HG02840 (cell line): ENCODE results near the gene SARM1.
"Not testable (repeated sequence)": the region's sequence is repeated elsewhere in the genome, so short reads cannot be mapped to it uniquely, and the experiment has no call there.

Experiments used
- ATAC-seq: cut with Tn5 transposase; IDR thresholded peaks from one replicate; pipeline ENCODE4 v1.9.1; 2021; ENCODE audit warnings: mild to moderate bottlenecking, moderate library complexity, moderate number of reproducible peaks; ENCODE audit not compliant: unreplicated experiment, low FRiP score

Gene SARM1

GRCh38 chr17:28412099-28412498 lies 40.6 kb downstream of the SARM1 start:
- no peak for ATAC-seq

- ATAC-seq = no peak
Measured at GRCh38 chr17:28413804-28414203, 42.3 kb downstream of the SARM1 start.

- ATAC-seq = no peak
Measured at GRCh38 chr17:28415886-28416285, 44.4 kb downstream of the SARM1 start.

- ATAC-seq = no peak
Measured at GRCh38 chr17:28416703-28417311, 45.3 kb downstream of the SARM1 start.

DNA sequence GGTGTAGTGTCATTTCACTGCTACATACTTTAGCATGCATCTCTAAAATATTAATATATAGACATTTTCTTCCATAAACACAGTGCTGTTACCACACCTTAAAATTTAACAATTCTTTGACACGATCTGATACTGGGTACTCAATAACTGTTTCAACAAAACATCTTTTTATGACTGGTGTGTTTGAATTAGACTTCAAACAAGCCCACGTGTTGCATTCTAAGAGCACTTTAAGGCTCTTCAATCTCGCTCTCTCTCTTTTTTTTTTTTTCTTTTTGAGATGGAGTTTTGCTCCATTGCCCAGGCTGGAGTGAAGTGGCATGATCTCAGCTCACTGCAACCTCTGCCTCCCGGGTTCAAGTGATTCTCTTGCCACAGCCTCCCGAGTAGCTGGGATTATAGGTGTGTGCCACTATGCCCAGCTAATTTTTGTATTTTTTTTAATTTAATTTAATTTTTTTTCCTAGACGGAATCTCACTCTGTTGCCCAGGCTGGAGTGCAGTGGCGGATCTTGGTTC lies 50.4 kb downstream of the SARM1 start:
- ATAC-seq = no peak

- ATAC-seq = no peak
Measured at GRCh38 chr17:28425206-28425605, 53.7 kb downstream of the SARM1 start.

DNA sequence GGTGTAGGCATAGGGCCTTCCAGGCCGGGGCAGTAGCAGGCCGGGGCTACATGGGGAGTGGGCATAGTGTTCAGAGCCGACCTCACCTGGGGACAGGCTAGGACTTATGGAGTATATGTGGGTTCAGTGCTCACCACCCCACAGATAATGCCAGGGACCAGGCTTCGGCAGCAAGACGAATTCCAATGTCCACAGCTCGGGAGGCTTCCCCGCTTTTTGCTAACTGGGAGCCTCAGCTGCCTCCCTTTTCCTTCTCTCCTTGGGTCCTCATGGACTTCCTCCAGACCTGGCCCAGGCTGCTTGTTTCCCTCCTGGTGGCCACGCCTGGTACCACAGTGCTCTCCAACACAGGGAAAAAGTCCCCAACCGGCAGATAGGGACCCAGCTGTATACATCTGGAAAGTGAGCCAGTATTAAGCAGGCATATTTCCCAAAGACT lies 54.6 kb downstream of the SARM1 start:
- ATAC-seq = no peak

- no peak for ATAC-seq
Measured at GRCh38 chr17:28427371-28427770, 55.9 kb downstream of the SARM1 start.

DNA sequence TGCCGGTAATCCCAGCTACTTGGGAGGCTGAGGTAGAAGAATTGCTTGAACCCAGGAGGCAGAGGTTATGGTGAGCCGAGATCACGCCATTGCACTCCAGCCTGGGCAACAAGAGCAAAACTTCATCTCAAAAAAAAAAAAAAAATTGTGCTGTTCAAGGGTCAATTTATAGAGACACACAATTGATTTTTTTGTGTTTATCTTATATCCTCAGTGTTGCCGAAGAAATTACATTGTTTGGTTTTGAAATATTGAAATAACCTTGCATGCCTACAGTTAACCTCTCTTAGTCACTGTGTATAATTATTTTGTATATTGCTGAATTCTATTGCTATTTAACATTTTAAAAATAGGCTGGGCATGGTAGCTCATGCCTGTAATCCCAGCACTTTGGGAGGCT lies 56.5 kb downstream of the SARM1 start:
- ATAC-seq = not testable (repeated sequence)

GRCh38 chr17:28433721-28434120 lies 62.2 kb downstream of the SARM1 start:
- no peak for ATAC-seq

DNA sequence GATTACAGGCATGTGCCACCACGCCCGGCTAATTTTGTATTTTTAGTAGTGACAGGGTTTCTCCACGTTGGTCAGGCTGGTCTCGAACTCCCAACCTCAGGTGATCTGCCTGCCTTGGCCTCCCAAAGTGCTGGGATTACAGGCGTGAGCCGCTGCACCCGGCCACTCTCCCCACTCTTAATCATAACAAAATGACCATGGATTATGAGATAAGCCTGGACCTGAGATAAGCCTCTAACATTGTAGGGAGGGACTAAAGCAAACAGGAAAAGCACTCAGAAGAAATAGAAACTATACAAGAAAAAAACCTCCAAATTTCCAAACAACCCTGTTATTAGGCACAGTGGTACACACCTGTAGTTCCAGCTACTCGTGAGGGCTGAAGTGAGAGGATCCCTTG lies 62.8 kb downstream of the SARM1 start:
- ATAC-seq = not testable (repeated sequence)

DNA sequence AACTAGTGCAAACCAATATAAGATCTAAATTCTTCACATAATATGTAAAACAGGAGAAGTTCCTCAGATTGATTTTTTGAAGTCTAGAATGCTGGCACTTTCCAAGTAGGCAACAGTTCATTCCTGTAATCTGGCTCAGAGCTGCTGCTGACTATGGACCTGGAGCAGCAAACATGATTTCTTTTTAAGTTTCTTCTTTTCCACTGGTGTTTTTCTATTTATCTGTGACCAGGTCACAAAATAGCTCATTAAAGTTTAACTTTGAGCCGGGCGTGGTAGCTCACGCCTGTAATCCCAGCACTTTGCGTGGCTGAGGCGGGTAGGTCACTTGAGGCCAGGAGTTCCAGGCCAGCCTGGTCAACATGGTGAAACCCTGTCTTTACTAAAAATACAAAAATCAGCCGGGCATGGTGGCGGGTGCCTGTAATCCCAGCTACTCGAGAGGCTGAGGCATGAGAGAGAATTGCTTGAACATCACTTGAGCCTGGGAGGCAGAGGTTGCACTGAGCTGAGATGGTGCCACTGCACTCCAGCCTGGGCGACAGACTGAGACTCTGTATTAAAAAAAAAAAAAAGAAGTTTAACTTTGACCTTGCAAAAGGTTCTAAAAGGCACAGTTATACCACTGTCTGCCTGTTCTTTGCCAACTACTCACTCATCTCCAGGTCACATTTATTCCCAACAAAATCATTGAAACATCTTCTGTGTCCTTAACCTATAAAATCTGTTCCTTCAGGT lies 72.6 kb downstream of the SARM1 start:
- ATAC-seq = no peak

DNA sequence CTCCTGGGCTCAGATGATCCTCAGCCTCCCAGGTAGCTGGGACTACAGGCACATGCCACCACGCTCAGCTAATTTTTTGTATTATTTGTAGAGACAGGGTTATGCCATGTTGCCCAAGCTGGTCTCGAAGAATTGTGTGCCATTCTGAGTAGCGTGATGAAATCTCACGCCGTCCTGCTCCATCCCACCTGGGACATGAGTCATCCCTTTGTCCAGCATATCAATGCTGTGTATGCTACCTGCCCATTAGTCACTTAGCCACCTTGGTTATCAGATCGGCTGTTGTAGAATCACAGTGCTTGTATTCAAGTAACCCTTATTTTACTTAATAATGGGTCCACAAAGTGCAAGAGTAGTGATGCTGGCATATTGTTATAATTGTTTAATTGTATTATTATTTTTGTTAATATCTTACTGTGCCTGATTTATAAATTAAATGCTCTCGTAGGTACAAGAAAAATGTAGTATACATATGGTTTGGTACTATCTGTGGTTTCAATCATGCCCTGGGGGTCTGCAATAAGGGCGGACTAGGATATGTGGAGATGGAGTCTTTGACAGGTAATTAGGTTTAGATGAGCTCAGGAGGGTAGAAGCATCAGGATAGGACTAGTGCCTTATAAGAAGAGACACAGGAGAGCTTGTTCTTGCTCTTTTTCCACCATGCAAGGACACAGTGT lies 75.4 kb downstream of the SARM1 start:
- no peak for ATAC-seq

GRCh38 chr17:28447396-28447760 lies 75.9 kb downstream of the SARM1 start:
- no peak for ATAC-seq

- no peak for ATAC-seq
Measured at GRCh38 chr17:28449859-28450258, 78.4 kb downstream of the SARM1 start.
